Vagina (tissue), 2 donors: ENCODE measurements around the gene CARD10. TPM values are rescaled to one million over a fixed set of nuclear protein-coding genes. Genes with fewer than 3 reads are reported as not detected.

Experiments
- DNase-seq, 2 donors: peaks; one replicate each; pipeline ENCODE4 v3.0.0-alpha.2; 2017; ENCODE audit errors: extremely low spot score in 2 of 2
- H3K27ac ChIP-seq: fragments of 200-600 bp; sonication (generic); one replicate; pipeline ENCODE4 v1.5.1; 2019
- H3K27me3 ChIP-seq: fragments of 200-600 bp; sonication (generic); one replicate; pipeline ENCODE4 v1.5.1; 2019
- H3K36me3 ChIP-seq, 2 donors: fragments of 200-600 bp; sonication (generic); one replicate each; pipeline ENCODE4 v1.5.1; 2017 to 2019
- H3K4me1 ChIP-seq: fragments of 200-600 bp; sonication (generic); one replicate; pipeline ENCODE4 v1.5.1; 2019
- H3K4me3 ChIP-seq, 2 donors: fragments of 200-600 bp; sonication (generic); 1 replicate in 1 of 2; 2 replicates in 1 of 2; pipeline ENCODE4 v1.5.1; 2016 to 2019
- H3K9me3 ChIP-seq: fragments of 200-600 bp; sonication (generic); one replicate; pipeline ENCODE4 v1.5.1; 2019
- POLR2A ChIP-seq, 2 donors: fragments of 450-650 bp; IDR thresholded peaks; one replicate each; pipeline ENCODE4 v1.6.1; 2017; ENCODE audit warnings: antibody characterized with exemption in 2 of 2, mild to moderate bottlenecking in 2 of 2, moderate library complexity in 2 of 2
- POLR2AphosphoS5 ChIP-seq, 2 donors: sonication (generic); formaldehyde crosslinking; IDR thresholded peaks; one replicate each; pipeline ENCODE4 v1.9.0; 2017; ENCODE audit warnings: antibody characterized with exemption in 2 of 2, mild to moderate bottlenecking in 2 of 2, low read depth in 1 of 2; ENCODE audit not compliant: insufficient read depth in 1 of 2
- intact Hi-C: fragments of 100-400 bp; cut with DNase I; formaldehyde crosslinking; loops from one replicate; pipeline ENCODE4 v1.15.1; 2023
- total RNA-seq: library from RNA; depleted of rRNA; stranded (reverse); fragments of >200 nt; gene quantifications from one replicate; pipeline ENCODE4 v1.2.3, GENCODE V29; 2016
- TF ChIP-seq, protein P1 (sequence below), 3 experiments: fragments of 450-650 bp in 2 of 3; fragments of 200-600 bp in 1 of 3; sonication (generic) in 1 of 3; IDR thresholded peaks; one replicate each; pipeline ENCODE4 v1.5.1; 2017 to 2019; ENCODE audit warnings: antibody characterized with exemption in 3 of 3, mild to moderate bottlenecking in 2 of 3, moderate library complexity in 2 of 3

Gene CARD10
- total RNA-seq, 1 donor from 2014 or later: 11.0 TPM

DNA sequence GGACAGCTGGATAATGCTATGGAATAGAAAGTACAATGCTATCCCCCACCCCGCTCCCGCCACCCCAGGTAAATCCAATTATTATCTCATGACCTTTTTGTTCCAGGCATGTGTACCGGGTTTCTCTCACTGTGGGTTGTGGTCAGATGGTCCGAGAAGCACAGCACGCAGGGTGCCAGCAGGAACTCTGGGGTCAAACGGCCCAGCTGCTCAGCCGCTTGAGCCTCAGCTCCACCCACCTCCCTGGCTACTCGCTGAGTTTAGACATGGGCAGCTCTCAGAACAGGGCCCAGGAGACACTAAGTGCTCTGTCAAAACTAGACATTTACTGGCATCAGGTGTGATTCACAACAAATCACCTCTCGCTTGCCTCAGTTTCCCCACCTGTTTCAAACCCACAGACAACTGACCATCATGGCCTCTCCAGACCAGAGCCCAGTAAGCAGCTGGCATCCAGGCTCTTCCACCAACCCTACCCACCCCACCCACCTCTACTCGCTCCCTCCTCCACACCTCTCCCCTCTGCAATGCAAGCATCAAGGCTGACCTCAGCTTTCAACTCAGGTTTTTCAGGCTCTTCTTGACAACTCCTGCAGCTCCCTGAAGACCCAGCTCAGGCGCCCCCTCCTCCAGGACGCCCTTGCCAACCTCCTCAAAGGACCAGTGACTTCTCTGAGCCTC lies 20.0 kb downstream of the CARD10 start:
- no peaks in the 10 kb centered on the region for H3K9me3 ChIP-seq
- DNase-seq: no peak
- H3K27ac ChIP-seq: no peak overlapping the region
- H3K27me3 ChIP-seq: no peaks in the 10 kb centered on the region
- H3K4me1 ChIP-seq: peaks cover 21% of the 10 kb centered on the region
- no peak for TF ChIP-seq POLR2AphosphoS5 (IDR thresholded peaks at IDR 0.05; ENCODE audit: insufficient read depth in 1 of 2, low read depth in 1 of 2)
- no peak for TF ChIP-seq POLR2A (IDR thresholded peaks at IDR 0.05)
- TF ChIP-seq, protein P1, sequence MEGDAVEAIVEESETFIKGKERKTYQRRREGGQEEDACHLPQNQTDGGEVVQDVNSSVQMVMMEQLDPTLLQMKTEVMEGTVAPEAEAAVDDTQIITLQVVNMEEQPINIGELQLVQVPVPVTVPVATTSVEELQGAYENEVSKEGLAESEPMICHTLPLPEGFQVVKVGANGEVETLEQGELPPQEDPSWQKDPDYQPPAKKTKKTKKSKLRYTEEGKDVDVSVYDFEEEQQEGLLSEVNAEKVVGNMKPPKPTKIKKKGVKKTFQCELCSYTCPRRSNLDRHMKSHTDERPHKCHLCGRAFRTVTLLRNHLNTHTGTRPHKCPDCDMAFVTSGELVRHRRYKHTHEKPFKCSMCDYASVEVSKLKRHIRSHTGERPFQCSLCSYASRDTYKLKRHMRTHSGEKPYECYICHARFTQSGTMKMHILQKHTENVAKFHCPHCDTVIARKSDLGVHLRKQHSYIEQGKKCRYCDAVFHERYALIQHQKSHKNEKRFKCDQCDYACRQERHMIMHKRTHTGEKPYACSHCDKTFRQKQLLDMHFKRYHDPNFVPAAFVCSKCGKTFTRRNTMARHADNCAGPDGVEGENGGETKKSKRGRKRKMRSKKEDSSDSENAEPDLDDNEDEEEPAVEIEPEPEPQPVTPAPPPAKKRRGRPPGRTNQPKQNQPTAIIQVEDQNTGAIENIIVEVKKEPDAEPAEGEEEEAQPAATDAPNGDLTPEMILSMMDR (IDR thresholded peaks at IDR 0.05): no peak
- no peaks in the 10 kb centered on the region for H3K36me3 ChIP-seq
- intact Hi-C loops: no loop called here
- H3K4me3 ChIP-seq: no peak overlapping the region

DNA sequence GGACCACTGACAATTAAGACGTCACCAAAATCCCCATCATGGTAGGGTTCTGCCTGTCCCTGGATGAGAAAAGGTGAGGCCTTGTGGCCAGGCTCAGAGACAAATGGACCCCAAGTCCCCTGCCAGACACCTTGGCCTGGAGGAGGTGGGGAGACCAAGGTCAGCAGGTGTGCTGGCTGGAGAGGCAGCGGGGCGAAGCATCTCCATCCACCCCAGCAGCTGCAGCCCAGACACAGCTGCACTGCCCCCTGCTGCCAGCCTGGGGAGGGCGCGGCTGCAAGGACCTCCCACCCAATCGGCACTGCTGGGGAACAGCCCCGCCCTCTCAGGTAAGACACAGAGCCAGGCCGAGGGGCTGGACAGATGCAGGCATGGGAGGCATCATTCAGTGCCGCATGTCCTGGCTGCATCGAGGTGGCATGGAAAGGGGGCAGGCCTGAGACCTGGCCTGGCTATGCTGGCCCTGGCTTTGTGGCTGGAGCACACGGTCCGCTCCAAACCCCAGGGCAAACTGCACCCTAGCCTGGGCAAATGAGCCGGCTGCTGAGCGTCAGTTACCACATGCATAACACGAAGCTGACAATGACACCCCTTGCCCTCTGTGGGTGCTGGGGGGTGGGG lies 20.8 kb downstream of the CARD10 start:
- no peak for TF ChIP-seq POLR2A (IDR thresholded peaks at IDR 0.05)
- TF ChIP-seq, protein P1 (IDR thresholded peaks at IDR 0.05): no peak
- Histone ChIP-seq H3K4me1 (peaks cover 21% of the 10 kb centered on the region), H3K27me3 (no peaks in the 10 kb centered on the region), H3K9me3 (no peaks in the 10 kb centered on the region), H3K4me3 (no peak overlapping the region), H3K27ac (no peak overlapping the region), H3K36me3 (no peaks in the 10 kb centered on the region)
- intact Hi-C loops: no loop called here
- DNase-seq: no peak

DNA sequence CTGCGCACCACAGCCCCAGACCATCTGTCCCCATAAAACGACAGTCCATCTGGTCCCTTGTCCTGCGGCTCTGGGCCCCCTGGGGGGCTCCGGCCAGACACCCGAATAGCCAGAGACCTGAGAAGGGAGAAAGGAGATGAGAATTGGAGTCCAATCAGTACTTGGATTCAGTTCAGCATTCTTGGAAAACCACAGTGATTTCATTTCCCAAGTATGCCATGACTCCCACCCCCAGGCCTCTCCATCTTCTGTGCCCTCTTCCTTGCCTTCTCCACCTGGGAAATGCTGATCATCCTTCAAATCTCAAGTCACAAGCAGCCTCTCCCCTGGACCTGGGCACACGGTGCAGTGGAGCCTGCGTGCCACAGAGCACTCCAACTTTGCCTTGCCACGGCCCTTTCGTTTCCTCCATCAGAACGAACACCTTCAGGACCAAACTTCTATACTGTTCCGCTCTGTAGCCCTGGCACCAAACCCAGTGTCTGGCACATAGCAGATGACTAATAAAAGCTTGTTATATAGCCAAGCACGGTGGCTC lies 22.1 kb downstream of the CARD10 start:
- no peak for DNase-seq
- intact Hi-C loops: no loop called here
- Histone ChIP-seq H3K4me1 (peaks cover 11% of the 10 kb centered on the region), H3K27me3 (no peaks in the 10 kb centered on the region), H3K36me3 (no peaks in the 10 kb centered on the region), H3K9me3 (no peaks in the 10 kb centered on the region), H3K27ac (no peak overlapping the region), H3K4me3 (no peak overlapping the region)
- TF ChIP-seq, protein P1 (IDR thresholded peaks at IDR 0.05): no peak
- TF ChIP-seq POLR2AphosphoS5 (IDR thresholded peaks at IDR 0.05; ENCODE audit: insufficient read depth in 1 of 2, low read depth in 1 of 2) (no peak), POLR2A (IDR thresholded peaks at IDR 0.05) (no peak)

DNA sequence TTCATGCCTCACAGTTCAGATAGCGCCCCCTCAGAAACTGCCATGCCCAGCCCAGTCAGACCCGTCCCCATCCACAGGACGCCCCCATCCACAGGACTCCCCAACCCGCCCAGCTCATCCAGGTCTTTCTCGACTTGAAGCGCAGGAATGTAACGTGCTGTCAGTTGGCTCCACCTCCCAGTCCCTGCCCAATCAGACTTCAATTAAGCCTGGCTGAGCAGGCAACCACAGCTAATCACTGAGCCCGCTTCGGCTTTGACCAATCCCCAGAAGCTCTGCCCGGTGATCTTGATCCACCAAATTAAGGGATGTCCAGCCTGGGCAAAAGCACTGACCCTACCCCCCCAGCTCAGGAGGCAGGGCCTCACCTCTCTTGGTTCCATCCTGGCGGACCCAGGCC lies 22.6 kb downstream of the CARD10 start:
- TF ChIP-seq, protein P1 (IDR thresholded peaks at IDR 0.05): no peak
- TF ChIP-seq POLR2AphosphoS5 (IDR thresholded peaks at IDR 0.05; ENCODE audit: insufficient read depth in 1 of 2, low read depth in 1 of 2): no peak
- no peak for TF ChIP-seq POLR2A (IDR thresholded peaks at IDR 0.05)
- no peaks in the 10 kb centered on the region for H3K36me3 ChIP-seq

DNA sequence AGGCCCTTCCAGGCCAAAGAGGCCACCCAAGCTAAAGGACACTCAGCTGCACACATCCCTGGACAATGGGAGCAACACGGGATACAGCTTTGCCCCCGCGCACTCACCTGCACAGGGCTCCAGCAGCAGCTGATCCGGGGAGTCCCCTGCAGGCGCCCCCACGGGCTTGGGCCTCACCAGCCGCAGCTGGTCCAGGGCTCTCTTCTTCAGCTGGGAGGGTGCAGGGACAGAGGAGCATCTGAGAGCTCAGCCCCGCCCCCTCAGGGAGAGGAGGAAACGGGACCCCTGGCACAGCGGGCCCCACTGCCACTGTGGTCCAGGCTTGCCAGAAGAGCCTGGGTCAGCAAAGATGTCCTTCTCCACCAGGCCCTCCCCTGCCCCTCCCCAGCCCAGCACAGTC lies 25.2 kb downstream of the CARD10 start:
- H3K27ac ChIP-seq: no peak overlapping the region
- intact Hi-C loops: no loop called here
- no peak for TF ChIP-seq POLR2A (IDR thresholded peaks at IDR 0.05)
- TF ChIP-seq, protein P1 (IDR thresholded peaks at IDR 0.05): no peak
- TF ChIP-seq POLR2AphosphoS5 (IDR thresholded peaks at IDR 0.05; ENCODE audit: insufficient read depth in 1 of 2, low read depth in 1 of 2): no peak
- H3K27me3 ChIP-seq: no peaks in the 10 kb centered on the region
- H3K4me3 ChIP-seq: no peak overlapping the region
- H3K4me1 ChIP-seq: no peaks in the 10 kb centered on the region
- H3K36me3 ChIP-seq: no peaks in the 10 kb centered on the region
- no peaks in the 10 kb centered on the region for H3K9me3 ChIP-seq
- DNase-seq: no peak

More for the DNA sequence above, 22.6 kb downstream of the CARD10 start:
- no peak overlapping the region for H3K4me3 ChIP-seq
- no peaks in the 10 kb centered on the region for H3K27me3 ChIP-seq
- intact Hi-C loops: no loop called here
- DNase-seq: no peak
- H3K27ac ChIP-seq: no peak overlapping the region
- H3K9me3 ChIP-seq: no peaks in the 10 kb centered on the region
- peaks cover 6% of the 10 kb centered on the region for H3K4me1 ChIP-seq
